Fibroblast of mammary gland (primary cell): ENCODE data around the gene NTPCR.
A peak's percentile ranks its signal among the peaks of the same experiment; 100 is the strongest.

Experiments
- DNase-seq: peaks from one replicate; pipeline ENCODE4 v3.0.0-alpha.2; 2010; ENCODE audit warnings: low read depth
- H3K4me3 ChIP-seq: 2 replicates; pipeline ENCODE4 v1.5.1; 2011; ENCODE audit warnings: low read depth, mild to moderate bottlenecking, low read length, moderate library complexity; ENCODE audit not compliant: control insufficient read depth
- TF ChIP-seq, protein P1 (sequence below): conservative IDR thresholded peaks from 2 replicates; pipeline ENCODE4 v1.5.1; 2011; ENCODE audit warnings: low read depth, low read length, inconsistent platforms; ENCODE audit not compliant: control insufficient read depth, insufficient read depth

Gene NTPCR

DNA sequence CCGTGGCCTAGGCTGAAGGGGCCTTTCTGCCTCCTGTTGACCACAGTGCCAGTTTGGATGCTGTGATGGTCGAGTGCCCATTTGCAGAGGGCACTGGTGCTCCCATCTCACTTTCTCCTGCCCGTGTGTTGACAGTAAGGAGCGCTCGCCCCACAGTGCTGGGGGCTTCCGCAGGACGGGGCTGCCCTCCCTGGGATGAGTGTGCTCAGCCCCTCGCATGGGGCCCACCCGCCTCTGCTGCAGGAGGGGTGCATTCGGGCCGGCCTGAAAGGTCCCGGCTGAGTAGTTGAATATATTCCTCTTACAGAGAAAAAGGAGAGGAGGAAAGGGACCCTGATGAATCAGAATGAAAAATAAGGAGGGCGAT lies 37.3 kb downstream of the NTPCR start:
- DNase-seq, result no peak
- TF ChIP-seq, protein P1, sequence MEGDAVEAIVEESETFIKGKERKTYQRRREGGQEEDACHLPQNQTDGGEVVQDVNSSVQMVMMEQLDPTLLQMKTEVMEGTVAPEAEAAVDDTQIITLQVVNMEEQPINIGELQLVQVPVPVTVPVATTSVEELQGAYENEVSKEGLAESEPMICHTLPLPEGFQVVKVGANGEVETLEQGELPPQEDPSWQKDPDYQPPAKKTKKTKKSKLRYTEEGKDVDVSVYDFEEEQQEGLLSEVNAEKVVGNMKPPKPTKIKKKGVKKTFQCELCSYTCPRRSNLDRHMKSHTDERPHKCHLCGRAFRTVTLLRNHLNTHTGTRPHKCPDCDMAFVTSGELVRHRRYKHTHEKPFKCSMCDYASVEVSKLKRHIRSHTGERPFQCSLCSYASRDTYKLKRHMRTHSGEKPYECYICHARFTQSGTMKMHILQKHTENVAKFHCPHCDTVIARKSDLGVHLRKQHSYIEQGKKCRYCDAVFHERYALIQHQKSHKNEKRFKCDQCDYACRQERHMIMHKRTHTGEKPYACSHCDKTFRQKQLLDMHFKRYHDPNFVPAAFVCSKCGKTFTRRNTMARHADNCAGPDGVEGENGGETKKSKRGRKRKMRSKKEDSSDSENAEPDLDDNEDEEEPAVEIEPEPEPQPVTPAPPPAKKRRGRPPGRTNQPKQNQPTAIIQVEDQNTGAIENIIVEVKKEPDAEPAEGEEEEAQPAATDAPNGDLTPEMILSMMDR, result no peak

DNA sequence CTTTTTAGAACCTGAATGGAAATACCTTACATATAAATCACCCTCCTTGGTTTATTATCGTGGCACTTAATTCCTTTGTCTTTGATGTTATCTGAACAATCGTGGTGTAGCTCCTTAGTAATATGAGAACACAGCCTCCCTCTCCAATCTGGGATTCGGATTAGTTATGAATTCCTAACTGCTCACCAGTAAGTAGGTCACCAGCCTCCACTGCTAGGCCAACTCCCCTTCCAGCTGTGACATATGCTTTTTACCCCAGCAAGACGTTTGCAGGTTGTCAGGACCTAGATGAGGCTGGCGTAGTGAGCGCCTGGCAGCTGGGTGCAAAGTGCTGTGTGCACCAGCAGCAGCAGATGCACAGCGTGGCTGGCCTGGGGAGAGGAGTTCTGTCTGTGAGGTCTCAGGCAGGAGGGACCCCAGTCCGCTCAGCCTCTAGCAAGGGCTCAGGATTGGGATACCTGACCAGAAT lies 38.2 kb downstream of the NTPCR start:
- no peak overlapping the region for H3K4me3 ChIP-seq
- TF ChIP-seq, protein P1, result no peak
- no peak for DNase-seq

More for the DNA sequence above, 37.3 kb downstream of the NTPCR start:
- no peak overlapping the region for H3K4me3 ChIP-seq

DNA sequence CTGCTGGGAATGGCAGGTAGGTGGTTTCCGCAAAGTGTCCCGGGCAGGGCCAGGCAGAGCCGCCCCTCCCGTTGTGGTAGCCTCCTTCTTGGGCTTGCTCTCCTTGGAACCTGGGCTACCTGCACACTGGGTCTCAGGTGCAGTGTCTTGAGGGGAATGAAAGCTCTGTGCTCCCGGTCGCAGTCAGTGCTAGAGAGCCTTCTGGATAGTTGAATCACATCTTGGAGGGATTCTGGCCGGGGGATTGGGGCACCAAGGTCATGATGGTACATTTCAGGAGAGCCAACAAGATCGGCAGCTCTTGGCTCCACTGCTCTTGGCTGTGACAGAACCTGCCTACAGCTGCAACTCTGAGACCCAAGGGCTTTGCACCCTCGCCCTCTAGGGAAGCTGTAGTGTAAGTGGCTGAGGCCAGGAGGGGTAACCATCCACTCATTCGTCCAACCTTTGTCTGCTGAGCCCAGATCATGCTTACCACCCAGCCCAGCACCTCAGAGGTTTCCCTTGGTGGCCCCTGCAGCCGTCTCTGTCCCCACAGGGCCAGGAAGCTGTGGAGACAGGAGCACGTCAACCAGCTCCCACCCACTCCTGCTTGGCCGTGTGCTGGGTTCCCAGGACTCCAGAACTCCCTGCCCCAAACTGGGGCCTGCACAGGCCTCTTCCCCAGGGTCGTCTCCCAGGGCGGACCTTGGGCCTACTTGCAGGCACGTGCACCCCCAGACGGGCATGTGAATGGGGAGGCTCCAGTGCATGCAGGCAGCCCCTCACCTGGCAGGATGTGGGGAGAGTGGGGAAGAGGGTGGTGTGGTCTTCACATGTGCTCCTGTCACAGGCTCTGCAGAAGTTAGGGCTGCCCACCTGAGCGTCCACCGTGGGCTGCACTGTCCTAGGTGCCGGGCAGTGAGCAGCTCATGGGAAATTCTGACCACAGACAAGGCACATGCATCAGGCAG lies 40.0 kb downstream of the NTPCR start:
- TF ChIP-seq, protein P1, result no peak
- H3K4me3 ChIP-seq, result no peak overlapping the region
- no peak for DNase-seq

DNA sequence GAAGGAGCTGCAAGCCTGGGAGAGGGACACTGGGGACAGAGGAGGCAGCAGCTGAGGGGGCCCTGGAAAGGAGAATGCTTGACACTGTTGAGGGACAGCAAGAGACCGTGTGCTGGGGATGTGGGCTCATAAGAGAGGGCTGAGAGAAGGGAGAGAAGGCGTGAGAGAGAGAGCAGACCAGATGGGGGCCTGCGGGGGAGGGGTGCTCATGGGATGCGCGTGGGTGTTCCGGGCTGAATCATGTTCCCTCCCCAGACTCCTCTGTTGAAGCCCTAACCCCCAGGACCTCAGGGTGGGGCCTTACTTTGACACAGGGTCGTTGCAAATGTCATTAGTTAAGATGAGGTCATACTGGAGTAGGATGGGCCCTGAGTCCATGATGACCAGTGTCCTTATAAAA lies 40.8 kb downstream of the NTPCR start:
- peak; percentile 25 for DNase-seq
- TF ChIP-seq, protein P1, result no peak
- no peak overlapping the region for H3K4me3 ChIP-seq

DNA sequence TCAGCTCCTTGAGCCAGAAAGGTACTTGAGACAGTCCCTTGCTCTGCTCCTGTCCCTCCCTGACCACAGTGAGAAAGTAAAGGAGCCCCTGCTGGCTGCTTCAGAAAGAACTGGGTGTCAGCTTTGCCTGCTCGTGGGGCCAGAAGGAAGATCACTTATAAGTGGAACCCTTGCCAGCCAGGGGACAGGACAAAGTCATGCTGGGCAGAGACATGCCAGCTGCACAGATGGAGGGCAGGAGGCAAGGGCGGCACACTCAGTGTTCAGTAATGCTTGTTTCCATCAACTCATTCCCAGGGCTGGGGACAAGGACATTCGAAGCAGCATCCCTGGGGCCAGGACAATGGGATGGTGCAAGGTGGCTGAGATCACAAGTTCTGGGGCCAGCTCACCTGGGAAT lies 41.8 kb downstream of the NTPCR start:
- TF ChIP-seq, protein P1, result no peak
- H3K4me3 ChIP-seq, result no peak overlapping the region
- DNase-seq, result no peak

DNA sequence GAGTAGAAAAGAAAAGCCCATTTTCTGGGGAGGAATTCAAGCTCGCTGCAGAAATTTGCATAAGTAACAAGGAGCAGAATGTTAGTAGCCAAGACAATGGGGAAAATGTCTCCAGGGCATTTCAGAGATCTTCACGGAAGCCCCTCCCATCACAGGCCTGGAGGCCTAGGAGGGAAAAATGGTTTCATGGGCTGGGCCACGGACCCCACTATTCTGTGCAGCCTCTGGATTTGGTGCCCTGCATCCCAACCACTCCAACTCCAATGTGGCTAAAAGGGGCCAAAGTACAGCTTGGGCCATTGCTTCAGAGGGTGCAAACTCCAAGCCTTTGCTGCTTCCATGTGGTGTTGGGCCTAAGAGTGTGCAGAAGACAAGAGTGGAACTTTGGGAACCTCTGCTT lies 43.1 kb downstream of the NTPCR start:
- no peak overlapping the region for H3K4me3 ChIP-seq
- TF ChIP-seq, protein P1, result no peak
- DNase-seq, result no peak
